GM19023 (cell line): ENCODE results near the gene CAPN5.

ENCODE experiments used
- ATAC-seq: cut with Tn5 transposase; IDR thresholded peaks from one replicate; pipeline ENCODE4 v1.9.1; 2021; ENCODE audit warnings: mild to moderate bottlenecking, moderate library complexity; ENCODE audit not compliant: unreplicated experiment

The CAPN5 gene

DNA sequence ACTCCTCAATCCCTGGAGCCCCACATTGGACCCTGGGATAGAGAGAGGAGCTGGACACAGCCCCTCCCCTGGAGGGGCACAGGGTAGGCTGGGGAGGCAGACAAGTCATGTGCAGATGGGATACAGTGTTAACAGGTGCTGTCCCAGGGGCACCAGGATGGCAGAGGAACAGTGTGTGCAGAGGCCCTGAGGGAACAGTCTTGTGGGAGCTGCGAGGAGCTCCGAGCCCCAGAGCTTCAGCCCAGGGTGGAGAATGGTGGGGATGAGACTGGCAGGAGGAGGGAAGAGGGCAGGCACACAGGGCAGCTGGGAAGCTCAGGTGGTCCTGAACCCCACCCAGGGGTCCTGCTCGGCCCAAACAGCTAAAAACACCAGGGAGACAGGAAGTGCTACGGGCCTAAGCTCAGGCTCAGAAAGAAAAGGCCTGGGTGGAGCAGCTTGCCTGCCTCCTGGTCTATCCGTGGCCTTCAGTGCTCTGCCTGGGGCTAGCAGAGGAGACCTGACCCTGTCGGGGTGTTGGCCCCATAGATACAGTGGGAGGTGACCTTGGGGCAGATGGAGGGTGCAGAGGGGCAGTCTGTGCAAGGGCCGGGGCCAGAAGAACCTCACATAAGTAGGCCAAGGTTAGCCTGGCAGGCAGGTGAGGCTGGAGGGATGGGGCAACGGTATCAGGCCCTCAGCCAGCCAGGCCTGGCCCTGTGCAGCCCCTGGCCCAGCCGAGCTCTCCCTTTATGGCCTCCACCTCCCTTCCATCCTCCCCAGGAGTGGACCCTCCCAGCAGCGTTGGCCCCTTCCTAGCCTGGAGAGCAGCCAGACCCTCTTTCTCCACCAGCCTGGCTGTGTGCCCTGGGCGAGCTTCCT is 15.4 kb downstream of the CAPN5 start:
- no peak for ATAC-seq

DNA sequence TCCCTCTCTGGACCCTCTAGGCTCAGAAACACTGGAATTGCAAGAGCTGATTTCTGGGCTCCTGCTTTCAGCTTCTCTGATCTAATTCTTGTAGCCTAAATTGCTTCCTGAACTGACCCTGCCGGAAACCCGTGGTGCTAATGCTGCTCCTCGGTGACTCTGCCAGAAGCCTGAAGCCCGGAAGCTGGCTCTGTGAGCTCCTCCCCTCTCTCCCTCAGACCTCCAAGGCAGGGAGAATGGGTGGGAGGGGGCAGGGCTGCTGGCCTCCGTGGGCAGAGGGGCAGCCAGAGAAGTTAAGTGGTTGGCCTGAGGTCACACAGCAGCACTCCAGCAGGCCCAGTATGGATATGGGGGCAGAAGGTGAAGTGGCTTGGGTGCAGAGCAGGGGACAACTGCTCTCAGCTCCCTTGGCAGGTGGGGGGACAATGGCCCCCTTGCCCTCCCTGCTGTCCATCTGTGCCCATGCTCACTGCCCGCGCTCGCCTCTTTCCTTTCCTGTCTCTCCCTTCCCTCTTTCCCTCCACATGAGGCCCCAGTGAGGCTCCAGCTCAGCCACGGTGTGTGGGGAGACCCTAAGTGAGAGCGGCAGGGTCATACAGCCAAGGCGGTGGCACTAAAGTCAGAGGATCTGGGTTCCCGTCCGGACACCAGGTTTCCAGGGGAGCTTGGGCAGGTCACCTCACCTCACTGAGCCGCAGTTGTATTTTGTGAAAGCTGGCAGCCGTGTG is 16.2 kb downstream of the CAPN5 start:
- ATAC-seq = no peak

DNA sequence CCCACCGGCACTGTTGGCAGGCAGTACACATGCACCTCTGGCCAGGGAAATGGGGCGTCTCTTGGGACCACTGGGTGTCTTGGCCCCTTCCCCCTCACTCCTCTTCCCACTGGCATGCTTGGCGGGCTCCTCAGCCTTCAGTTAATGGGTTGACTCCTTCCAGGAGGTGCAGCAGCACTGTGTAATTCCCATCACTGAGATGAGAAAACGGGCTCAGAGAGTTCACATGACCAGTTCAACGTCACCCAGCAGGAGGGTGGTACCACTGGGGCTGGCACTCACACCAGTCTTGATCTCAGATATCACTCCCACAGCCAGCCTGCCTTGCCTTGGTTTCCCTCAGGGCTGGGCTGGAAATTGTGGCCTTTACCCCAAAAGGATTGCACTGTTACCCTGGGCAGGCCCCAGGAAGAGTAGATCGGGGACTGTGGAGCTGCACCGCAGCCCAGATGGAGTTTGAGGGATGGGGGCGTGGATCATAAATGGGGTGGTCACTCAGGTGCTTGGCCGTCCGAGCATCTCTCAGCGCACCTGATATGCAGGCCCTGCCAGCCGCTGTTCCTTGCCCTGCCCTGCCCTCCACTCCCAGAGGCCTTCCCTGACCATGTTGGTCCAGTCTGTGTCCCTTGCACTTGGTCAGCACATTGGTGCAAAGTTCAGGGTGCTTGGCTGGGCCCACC is 16.9 kb downstream of the CAPN5 start:
- no peak for ATAC-seq

GRCh38 chr11:77084581-77085191 is 17.9 kb downstream of the CAPN5 start:
- no peak for ATAC-seq

GRCh38 chr11:77085652-77086051 is 18.9 kb downstream of the CAPN5 start:
- no peak for ATAC-seq

- ATAC-seq = no peak
These were observed 20.0 kb downstream of the CAPN5 start for GRCh38 chr11:77086521-77087472.

- no peak for ATAC-seq
These were observed 21.0 kb downstream of the CAPN5 start for GRCh38 chr11:77087723-77088225.

DNA sequence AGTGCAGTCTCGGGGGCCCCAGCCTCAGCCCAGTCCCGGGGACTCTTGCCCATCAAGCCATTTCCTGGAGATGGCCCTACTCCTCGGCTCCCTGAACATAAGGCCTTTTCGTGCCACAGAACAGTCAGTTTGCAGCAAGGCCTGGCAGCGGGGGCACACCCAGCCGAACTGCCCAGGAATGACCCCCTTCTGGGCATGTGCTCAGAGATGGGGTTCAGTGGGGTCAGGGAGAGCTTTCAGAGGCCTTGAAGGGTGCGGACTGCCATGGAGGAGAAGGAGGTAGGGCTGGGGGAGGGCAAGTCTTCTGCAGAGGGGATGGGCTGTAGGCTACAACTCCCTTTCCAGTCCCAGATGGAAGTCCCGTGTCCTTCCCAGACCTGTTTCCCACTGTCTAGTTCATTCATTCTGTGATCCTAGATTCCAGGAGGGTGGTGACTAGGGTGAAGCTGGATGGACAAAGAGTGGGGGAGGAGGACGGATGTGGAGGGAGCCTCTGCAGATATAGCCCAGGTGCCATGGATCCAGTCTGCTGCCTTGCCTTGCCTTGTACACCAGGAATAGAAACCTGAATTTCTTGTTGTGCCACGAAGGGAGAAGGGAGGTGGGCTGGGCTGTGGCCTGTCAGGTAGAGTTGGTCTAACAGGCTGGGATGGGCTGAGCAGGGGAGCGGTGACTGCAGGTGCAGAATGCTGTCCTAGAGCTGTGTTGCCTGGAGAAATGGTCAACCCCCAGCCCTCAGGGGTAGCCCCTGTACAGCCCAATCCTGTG is 21.6 kb downstream of the CAPN5 start:
- ATAC-seq = no peak

DNA sequence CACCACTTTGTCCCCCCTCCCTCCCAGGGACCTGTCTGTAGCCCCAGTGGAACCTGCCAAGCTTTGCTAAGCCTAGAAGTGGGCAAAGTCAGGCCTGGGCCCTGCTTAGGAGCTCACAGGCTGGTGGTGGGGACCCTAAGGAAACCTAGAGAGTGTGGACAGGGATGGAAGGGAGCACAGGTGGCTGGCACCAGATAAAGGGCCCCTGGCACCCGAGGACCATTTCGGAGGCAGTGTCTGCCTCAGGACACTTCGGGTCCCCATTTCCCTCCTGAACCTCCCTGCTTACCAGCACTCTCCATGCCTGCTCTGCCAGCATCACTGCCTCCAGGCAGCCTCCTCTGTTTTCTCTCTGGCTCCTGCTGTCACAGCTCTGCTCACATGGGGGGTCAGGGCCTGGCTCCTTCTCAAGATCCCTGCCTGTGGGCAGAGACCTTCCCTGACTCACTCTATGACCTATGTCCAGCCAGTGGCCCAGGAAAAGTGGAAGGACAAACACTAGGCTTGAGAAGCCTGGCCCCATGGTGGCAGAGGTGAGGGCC is 22.3 kb downstream of the CAPN5 start:
- ATAC-seq = no peak

DNA sequence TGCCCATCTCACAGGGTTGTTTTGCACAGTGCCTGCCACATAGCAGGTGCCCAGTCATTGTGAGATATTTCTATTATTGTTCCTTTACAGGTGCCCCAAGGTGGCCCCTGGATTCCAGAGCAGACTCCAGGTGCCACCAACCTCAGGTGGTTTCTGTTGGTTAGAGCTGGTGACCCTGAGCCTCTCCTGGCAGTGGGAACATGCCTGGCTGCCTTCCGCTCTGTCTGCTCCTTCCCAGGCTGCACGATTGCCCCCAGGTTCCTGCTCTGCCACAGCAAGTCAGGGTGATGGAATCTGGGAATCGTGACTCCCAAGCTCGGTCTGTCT is 23.2 kb downstream of the CAPN5 start:
- ATAC-seq = no peak

GRCh38 chr11:77090373-77091111 is 23.8 kb downstream of the CAPN5 start:
- ATAC-seq = no peak

GRCh38 chr11:77091146-77091940 is 24.6 kb downstream of the CAPN5 start:
- peak; percentile 89 for ATAC-seq

GRCh38 chr11:77092382-77092781 is 25.6 kb downstream of the CAPN5 start:
- no peak for ATAC-seq

DNA sequence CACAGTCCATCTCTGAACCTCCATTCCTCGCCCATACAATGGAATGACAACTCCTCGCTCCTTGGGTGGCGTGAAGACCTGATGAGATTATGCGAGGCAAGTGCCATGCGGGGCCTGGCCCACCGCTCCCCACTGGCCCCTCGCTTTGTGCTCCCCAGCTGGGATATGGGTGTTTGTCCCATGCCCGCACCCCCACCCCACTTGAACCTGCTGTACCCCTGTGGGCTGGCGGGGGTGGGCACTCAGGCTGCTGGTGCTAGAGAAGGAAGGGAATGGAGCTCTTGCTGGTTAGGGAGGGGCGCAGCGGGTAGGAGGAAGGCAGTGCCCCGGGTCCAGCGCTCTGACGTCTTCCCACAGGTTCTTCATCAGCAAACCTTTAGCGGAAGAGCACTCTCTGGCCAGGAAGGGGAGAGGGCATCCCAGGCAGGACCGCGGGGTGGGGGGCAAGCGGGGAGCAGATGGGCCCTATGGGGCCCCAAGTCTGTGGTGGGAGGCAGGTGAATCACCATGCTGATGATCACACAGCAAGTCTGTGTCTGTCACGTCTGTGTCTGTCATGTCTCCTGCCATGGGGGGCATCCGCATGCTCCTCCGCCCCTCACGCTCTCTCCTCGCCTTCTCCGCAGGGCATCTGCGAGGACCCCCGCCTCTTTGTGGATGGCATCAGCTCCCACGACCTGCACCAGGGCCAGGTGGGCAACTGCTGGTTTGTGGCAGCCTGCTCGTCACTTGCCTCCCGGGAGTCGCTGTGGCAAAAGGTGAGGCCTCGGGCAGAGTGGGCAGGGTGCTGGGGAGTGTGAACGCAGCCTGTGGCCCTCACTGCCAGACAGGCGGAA is 26.5 kb downstream of the CAPN5 start:
- no peak for ATAC-seq

GRCh38 chr11:77093987-77094840 is 27.4 kb downstream of the CAPN5 start:
- no peak for ATAC-seq
